GM19023 (cell line): Measurements from ENCODE around the gene RPS15.
A peak's percentile ranks its signal among the peaks of the same experiment; 100 is the strongest.

Experiments used
- ATAC-seq: cut with Tn5 transposase; IDR thresholded peaks from one replicate; pipeline ENCODE4 v1.9.1; 2021; ENCODE audit warnings: mild to moderate bottlenecking, moderate library complexity; ENCODE audit not compliant: unreplicated experiment

The RPS15 gene

GRCh38 chr19:1438035-1438932 is at the start of gene RPS15:
Gene RPS15 (plus strand): TSS chr19:1438396. CDS start chr19:1438426, 30 bp downstream.
- ATAC-seq: peak; percentile 77

GRCh38 chr19:1388637-1389026 is 49.6 kb upstream of the RPS15 start:
- no peak for ATAC-seq

- ATAC-seq: no peak
These were observed 48.9 kb upstream of the RPS15 start for GRCh38 chr19:1389033-1389940.

GRCh38 chr19:1390890-1391423 is 47.2 kb upstream of the RPS15 start:
- no peak for ATAC-seq

GRCh38 chr19:1392407-1392806 is 45.8 kb upstream of the RPS15 start:
- ATAC-seq: no peak

- ATAC-seq: no peak
These were observed 45.2 kb upstream of the RPS15 start for GRCh38 chr19:1392939-1393530.

GRCh38 chr19:1393841-1394240 is 44.4 kb upstream of the RPS15 start:
- no peak for ATAC-seq

GRCh38 chr19:1394252-1395193 is 43.7 kb upstream of the RPS15 start:
- no peak for ATAC-seq

DNA sequence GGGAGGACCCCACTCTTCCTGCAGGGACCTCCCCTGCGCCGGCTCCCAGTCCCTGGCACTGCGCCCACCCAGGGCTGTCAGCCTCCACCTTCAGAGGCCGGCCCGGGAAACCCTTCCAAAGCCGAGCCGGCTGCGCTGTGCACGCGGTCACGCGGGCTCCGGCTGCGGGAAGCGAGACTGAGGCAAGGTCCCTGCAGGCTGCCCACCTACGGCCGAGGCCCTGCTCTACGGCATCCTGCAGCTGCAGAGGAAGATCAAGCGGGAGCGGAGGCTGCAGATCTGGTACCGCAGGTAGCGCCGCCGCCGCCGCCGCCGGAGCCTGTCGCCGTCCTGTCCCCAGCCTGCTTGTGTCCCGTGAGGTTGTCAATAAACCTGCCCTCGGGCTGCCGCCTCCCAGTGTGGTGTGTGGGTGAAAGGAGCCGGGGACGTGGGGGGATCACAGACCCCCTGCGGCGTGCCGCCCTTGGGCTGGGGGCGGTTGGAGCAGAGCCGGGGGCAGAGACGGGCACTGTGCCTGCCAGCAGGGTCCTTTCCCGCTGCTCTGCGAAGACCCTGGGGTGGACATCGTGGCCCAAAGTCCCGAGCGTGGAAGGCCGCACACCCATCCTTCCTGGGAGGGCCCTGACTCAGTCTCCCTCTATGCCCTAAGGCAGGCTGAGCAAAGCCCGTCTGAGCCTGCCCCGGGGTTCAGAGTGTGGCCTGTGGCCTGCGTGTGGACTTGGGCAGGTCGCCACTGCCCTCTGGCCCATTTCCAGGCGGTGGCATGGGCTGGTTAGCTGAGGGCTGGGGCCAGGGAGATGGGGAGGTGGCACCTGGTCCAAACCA is 42.8 kb upstream of the RPS15 start:
- ATAC-seq: no peak

DNA sequence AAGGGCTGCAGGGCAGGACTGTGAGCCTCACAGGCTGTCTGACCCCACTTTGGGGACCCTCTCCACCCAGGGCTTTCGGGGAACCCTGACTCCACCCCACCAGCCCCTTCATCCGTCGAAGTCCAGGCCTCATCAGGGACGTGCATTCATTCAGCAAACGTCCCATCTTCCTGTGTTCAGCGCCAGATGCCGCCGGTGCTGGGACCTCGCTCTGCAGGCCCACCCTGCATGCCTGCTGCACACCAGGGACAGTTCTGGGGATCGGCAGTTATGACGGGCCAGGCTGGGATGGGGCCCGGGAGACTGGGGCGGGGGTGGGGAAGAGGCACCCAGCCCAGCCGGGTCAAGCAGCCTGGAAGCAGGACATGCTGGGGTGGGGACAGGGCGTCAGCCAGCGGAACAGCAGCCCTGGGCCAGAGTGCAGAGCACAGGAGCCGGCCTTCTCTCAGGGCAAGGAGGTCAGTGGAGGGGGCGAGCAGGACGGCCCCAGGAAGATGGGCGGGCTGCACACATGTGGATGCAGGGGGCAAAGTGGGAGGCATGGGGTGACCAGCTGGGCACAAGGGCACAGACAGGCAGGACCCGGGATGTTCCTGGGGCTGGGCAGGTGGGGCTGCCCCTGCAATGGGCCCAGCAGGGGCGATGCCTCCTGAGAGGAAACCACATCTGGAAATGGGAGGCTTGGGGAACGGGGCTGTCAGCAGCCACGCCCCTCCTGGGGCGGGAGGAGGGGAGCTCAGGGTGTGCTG is 42.0 kb upstream of the RPS15 start:
- ATAC-seq: no peak

DNA sequence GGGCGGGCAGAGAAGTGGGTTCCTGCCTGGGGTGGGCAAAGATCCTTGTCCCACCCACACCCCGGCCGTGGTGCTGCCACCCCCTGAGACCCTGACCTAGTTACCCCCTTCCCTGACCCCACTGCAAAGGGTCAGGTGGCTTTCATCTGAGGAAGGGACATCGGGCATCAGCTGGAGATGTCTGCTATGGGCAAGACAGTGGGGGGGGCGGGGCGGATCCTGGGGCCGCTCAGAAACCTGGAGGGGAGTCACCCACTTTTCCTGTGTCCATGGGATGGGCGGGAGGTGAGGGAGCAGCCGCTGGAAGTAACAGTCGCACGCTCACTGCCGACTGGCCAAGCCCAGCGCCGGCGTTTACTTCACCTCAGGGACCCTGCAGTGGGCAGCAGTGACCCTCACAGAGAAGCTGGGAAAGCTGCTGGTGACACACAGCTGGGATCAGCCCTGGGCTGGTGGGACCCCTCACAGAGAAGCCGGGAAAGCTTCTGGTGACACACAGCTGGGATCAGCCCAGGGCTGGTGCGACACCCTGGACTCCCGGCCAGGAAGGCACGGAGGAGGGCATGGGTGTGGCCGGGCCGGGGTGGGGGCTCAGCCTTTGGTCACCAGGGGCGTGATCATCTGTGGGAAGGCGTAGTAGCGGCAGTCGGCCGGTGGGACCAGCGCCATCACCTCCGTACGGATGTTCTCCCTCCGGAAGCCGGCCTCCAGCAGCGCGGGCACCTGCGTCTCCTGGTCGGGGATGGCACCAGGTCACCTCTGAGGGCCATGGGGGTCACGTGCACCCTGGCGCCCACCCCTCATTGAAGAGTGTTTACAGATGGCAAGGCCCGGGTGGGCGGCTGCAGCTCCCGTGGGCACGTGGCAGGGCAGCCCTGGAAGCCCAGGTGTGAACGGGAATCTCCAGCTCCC is 41.2 kb upstream of the RPS15 start:
- ATAC-seq: no peak

- ATAC-seq: no peak
These were observed 40.4 kb upstream of the RPS15 start for GRCh38 chr19:1397838-1398237.

GRCh38 chr19:1399079-1399478 is 39.1 kb upstream of the RPS15 start:
- no peak for ATAC-seq

- no peak for ATAC-seq
These were observed 38.5 kb upstream of the RPS15 start for GRCh38 chr19:1399745-1400144.

DNA sequence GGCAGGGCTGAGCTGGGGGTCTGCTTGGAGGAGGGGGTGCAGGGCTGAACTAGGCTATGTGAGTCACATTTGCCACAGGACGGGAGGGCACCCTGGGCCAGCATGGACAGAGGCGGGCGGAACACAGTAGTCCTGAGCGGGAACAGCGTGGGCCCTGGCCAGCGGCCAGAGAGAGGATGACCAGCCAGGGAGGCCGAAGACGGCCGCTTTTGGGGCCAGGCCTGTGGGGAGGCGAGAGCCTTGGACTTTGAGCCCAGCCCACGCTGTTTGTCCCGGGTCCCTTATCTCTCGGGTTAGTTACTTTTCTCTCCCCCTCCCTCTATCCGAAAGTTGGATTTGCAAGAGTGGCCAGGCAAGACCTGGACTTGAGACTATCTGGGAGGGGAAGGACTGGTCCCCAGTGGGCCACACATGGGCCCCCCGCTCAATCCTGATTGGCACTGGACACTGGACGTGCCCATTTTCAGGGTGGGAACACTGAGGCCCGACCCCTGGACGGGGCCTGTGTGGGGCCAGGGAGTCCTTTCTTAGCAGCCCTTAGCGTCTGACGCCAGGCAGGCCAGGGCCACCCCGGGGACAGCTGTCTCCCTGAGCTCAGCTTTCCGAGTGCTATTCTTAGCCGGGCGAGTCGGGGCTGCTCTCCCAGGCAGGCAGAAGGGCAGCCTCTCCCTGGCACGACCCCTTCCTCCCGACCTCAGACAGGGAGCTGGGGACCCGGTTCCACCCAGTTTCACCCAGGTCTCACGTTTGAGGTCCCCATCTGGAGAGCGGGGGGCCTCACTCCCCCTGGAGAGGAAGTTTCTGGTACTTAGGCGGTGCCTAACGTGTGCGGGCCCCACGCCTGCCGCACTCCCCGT is 37.7 kb upstream of the RPS15 start:
- no peak for ATAC-seq

GRCh38 chr19:1401138-1401888 is 36.9 kb upstream of the RPS15 start, which contains the start of gene GAMT:
Gene GAMT (minus strand): TSS chr19:1401542. CDS start chr19:1401476, 66 bp downstream.
- no peak for ATAC-seq
